K562 (cell line): Measurements from ENCODE around the gene ZBTB48.

ENCODE experiments used
- BRD4 ChIP-seq: fragments of 200-600 bp; sonication (generic); IDR thresholded peaks from 2 replicates; pipeline ENCODE4 v1.6.1; 2017; ENCODE audit warnings: inconsistent platforms
- CEBPB ChIP-seq: fragments of 450-650 bp; IDR thresholded peaks from 2 replicates; pipeline ENCODE4 v1.6.1; 2016; ENCODE audit warnings: missing genetic modification characterization, missing compliant biosample characterization
- CTCF ChIP-seq, 3 experiments: IDR thresholded peaks in 2 of 3; conservative IDR thresholded peaks in 1 of 3; 2 replicates each; pipeline ENCODE4 v1.5.1; 2011 to 2012; ENCODE audit warnings: low read length in 3 of 3, mild to moderate bottlenecking in 3 of 3, control low read depth in 2 of 3, improper control_type of control experiment in 1 of 3, inconsistent platforms in 1 of 3, low read depth in 1 of 3, mixed read lengths in 1 of 3, moderate library complexity in 1 of 3; ENCODE audit not compliant: insufficient read depth in 2 of 3
- FOXK2 ChIP-seq, 2 experiments: fragments of 450-650 bp; IDR thresholded peaks in 1 of 2; conservative IDR thresholded peaks in 1 of 2; 2 replicates each; pipeline ENCODE4 v1.6.1; 2016; ENCODE audit warnings: low read depth in 2 of 2, mild to moderate bottlenecking in 1 of 2
- NR2C1 ChIP-seq, 2 experiments: fragments of 450-650 bp; IDR thresholded peaks; 2 replicates each; pipeline ENCODE4 v1.6.1; 2017; ENCODE audit warnings: mild to moderate bottlenecking in 2 of 2, antibody characterized with exemption in 1 of 2, inconsistent platforms in 1 of 2, missing compliant biosample characterization in 1 of 2, missing genetic modification characterization in 1 of 2
- POLR2A ChIP-seq: fragments of 450-650 bp; conservative IDR thresholded peaks from 2 replicates; pipeline ENCODE4 v1.6.1; 2016
- SRSF3 ChIP-seq: fragments of 200-400 bp; formaldehyde crosslinking; IDR thresholded peaks from 2 replicates; pipeline ENCODE4 v1.6.1; 2016; ENCODE audit warnings: mild to moderate bottlenecking, low read length, moderate library complexity; ENCODE audit not compliant: insufficient read depth
- STAT5B ChIP-seq: fragments of 250-450 bp; sonication (Bioruptor Pico); IDR thresholded peaks from 2 replicates; pipeline ENCODE4 v1.8.0; 2021; ENCODE audit warnings: mild to moderate bottlenecking, inconsistent platforms
- TAF1 ChIP-seq: IDR thresholded peaks from 2 replicates; pipeline ENCODE4 v1.6.1; 2011; ENCODE audit warnings: mild to moderate bottlenecking, low read length, moderate library complexity; ENCODE audit not compliant: insufficient read depth, control insufficient read depth, severe bottlenecking; ENCODE audit errors: extremely low read depth
- ZNF41 ChIP-seq: fragments of 250-450 bp; sonication (Bioruptor Pico); conservative IDR thresholded peaks from 2 replicates; pipeline ENCODE4 v1.4.0; 2020; ENCODE audit warnings: mild to moderate bottlenecking
- TF ChIP-seq, protein P1 (sequence below): sonication (generic); formaldehyde crosslinking; IDR thresholded peaks from 2 replicates; pipeline ENCODE4 v1.8.1; 2022; ENCODE audit warnings: missing genetic modification reagents

DNA sequence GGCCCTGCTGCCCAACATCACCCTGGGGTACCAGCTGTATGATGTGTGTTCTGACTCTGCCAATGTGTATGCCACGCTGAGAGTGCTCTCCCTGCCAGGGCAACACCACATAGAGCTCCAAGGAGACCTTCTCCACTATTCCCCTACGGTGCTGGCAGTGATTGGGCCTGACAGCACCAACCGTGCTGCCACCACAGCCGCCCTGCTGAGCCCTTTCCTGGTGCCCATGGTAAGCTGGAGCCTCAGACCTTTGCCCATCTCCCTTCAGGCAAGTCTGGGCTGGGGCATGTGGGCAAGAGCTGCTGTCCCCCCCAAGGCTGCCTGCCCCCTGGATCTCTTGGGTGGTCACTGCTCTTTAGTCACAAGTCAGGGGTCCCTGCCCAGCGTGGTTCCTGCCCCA, 8.8 kb upstream of the ZBTB48 start:
- TF ChIP-seq CTCF (IDR thresholded peaks at IDR 0.05 in 2 of 3, conservative IDR thresholded peaks at IDR 0.05 in 1 of 3; ENCODE audit: insufficient read depth in 2 of 3, low read depth in 1 of 3, low read length in 3 of 3) (no peak), ZNF41 (CRISPR knock-in tag) (no peak), BRD4 (no peak), NR2C1 (IDR thresholded peaks at IDR 0.05) (no peak), NR2C1 (tag; IDR thresholded peaks at IDR 0.05) (no peak), FOXK2 (conservative IDR thresholded peaks at IDR 0.05 in 1 of 2, IDR thresholded peaks at IDR 0.05 in 1 of 2; ENCODE audit: low read depth in 2 of 2) (no peak), POLR2A (no peak), TAF1 (no peak), STAT5B (no peak), SRSF3 (no peak), CEBPB (tag) (no peak)
- TF ChIP-seq, protein P1, sequence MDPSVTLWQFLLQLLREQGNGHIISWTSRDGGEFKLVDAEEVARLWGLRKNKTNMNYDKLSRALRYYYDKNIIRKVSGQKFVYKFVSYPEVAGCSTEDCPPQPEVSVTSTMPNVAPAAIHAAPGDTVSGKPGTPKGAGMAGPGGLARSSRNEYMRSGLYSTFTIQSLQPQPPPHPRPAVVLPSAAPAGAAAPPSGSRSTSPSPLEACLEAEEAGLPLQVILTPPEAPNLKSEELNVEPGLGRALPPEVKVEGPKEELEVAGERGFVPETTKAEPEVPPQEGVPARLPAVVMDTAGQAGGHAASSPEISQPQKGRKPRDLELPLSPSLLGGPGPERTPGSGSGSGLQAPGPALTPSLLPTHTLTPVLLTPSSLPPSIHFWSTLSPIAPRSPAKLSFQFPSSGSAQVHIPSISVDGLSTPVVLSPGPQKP = no peak
